HPDE6-E6E7 (cell line): ENCODE results near the gene KLHDC8A.
A peak's percentile ranks its signal among the peaks of the same experiment; 100 is the strongest.
"Not testable (repeated sequence)": the region's sequence is repeated elsewhere in the genome, so short reads cannot be mapped to it uniquely, and the experiment has no call there.

Experiments
- DNase-seq: peaks from one replicate; pipeline ENCODE4 v3.0.0; 2011; ENCODE audit warnings: missing footprints; ENCODE audit errors: extremely low spot score

The KLHDC8A gene

GRCh38 chr1:205371871-205372660 is 15.3 kb upstream of the KLHDC8A start:
- no peak for DNase-seq

DNA sequence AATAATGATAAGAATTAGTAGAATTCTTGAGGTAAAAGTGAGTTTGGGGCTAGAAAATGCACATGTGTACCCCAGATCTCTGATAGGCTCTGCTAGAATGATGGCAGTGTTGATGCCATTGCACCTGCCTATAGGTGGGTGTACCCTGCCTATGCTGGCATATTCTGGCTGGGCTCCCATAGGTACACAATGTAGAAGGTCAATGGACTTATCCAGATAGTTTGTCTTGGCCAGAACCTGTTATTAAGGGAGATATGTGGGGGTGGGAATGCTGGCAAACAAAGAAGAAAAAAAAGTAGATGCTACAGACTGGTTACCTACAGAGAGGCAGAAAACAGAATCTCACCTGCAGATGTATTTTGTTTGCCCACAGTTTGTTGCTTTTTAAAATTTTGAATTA is 14.1 kb upstream of the KLHDC8A start:
- no peak for DNase-seq

- DNase-seq = no peak
These were observed 13.0 kb upstream of the KLHDC8A start for GRCh38 chr1:205369701-205370123.

DNA sequence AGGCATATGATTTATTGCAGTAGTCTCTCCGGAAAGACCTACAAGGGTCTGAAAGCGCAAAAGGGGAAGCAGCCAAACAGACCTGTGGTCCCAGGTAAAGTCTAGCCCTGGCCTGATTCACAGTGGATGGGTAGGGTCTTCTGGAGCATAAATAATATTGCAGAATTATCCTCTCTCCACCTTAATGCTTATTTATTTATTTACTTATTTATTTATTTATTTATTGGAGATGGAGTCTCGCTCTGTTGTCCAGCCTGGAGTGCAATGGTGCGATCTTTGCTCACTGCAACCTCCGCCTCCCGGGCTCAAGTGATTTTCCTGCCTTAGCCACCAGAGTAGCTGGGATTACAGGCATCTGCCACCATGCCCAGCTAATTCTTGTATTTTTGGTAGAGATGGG is 11.8 kb upstream of the KLHDC8A start:
- no peak for DNase-seq

DNA sequence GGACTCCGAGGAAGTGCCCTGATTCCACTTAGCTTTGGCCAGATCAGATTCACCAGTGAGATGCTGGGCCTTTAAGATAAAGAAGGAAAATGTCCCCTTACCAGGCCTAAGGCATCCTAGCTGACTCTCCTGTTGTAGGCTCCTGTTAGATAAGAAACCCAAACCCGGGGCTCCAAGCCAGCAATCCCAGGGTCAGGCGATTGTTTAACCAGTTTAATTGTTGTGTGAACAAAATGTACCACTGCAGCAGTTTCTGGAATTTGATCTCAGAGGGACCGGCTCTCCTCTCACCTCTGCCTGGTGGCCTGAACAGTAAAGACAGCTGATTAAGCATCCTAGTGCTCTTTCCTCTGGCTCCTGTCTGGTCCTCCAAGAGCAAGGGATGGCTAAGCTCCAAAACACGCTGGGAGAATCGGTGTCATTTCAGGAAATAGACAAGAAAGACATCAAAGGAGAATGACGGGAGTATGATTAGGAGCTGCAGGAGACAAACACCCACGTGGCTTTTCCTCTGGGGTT is 9.3 kb upstream of the KLHDC8A start:
- DNase-seq = no peak

- DNase-seq = not testable (repeated sequence)
These were observed 8.4 kb upstream of the KLHDC8A start for GRCh38 chr1:205365086-205365485.

DNA sequence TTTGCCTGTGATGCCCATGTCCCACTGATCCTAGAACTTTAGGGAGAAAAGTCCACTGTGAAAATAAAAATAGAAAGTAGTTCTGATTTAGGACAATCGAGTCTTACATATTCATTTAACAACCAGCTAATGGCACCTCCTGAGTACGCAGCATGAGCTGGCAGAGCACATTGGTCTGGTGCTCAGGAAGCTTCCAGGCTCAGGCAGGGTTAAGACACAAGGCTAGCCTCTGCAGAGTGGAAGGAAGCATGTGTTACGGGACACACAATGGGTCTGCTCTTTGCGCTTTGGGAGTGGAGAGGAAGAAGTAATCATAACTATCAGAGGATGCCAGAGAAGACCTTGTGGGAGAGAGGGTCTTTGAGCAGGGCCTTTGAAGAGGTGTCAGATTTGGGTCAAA is 4.2 kb upstream of the KLHDC8A start:
- DNase-seq = no peak

DNA sequence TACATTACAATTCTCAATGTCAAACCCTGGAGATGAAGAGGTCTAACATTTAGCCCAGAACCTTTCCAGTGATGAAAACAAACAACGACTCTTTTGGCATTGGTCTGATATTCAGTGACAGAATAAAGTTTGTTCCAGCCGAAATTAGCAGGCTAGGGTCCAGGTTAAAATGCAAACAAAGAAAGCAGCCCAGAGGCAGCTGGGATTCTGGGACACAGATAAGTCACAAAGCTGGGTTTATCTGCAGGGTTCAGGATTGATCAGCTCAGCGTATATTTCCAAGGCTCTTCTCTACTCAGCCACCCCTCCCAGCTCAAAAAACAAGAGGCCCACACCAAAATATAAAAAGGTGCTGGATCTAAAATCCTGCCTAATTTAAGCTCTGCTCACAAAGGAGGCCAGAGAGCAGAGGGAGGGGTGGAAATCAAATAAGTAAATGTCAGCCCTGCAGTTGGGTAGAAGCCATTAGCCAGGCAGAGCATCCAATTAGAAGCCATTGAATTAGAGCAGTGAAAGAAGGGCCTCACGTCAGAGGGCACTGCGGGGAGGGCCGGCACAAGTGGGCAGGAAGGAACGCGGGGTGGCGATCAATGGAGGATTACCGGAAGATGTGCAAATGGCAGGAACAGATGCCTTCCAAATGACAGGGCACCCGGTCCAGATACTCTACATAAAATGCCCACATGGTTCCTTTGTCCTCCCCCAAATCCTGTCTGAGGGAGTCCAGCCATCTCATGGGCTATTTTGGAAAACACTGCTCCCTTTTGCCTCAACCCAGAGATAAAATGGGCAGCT is 3.2 kb upstream of the KLHDC8A start:
- no peak for DNase-seq

DNA sequence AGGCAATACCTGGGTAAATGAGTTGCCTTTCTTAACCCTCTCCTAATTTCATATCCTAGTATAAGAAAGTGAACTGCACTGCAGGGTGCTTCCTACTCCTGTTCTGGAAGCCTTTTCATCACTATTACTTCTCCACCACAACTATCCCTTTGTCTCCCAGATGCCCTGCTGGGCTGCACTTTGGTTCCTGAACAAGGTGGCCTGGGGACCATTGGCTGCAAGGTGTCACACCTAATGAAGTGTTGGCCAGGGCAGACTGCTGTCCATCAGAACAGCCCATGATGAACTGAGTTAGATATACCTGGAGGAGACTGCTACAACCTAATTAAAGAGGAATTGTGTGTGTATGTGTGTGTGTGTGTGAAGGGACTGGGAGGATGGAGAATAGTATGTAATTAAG is 1.9 kb upstream of the KLHDC8A start:
- no peak for DNase-seq

DNA sequence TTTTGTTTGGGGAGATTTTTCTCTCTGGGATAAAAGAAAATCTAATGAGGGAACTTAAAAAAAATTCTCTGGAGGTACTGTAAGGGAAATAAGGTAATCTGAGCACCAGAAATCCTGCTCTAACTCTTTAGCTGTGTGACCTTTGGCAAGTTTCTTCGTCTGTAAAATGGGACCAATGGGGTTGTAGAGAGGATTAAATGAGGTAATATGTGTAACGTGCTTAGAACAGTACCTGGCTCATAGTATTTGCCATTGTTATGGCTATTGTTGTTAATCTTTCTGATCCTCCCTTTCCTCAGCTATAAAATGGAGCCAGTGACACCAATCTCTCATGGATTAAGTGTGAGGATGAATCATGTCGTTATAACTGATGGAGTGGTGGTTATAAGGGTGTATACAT is 845 bp upstream of the KLHDC8A start:
- DNase-seq = no peak

GRCh38 chr1:205355075-205355453 is 1.7 kb downstream of the KLHDC8A start:
- no peak for DNase-seq

- DNase-seq = no peak
These were observed 2.3 kb downstream of the KLHDC8A start for GRCh38 chr1:205354259-205355074.

- no peak for DNase-seq
These were observed 3.1 kb downstream of the KLHDC8A start for GRCh38 chr1:205353612-205354011.

DNA sequence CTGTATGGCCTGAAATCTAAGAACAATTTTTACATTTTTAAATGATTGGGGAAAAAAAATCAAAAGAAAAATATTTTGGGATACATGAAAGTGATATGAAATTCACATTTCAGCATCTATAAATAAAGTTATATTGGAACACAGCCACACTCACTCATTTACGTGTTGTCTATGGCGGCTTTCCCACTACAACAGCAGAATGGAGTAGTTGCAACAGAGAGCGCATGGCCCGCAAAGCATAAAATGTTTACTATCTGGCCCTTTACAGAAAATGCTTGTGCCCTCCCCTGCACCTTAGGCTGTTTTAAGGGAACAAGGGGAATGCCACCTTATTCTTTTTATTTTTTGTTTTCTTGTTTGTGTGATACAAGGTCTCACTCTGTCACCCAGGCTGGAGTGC is 3.5 kb downstream of the KLHDC8A start:
- DNase-seq = no peak

GRCh38 chr1:205351984-205352713 is 4.6 kb downstream of the KLHDC8A start:
- DNase-seq = peak; percentile 47

GRCh38 chr1:205350691-205351141 is 6.0 kb downstream of the KLHDC8A start:
- no peak for DNase-seq

DNA sequence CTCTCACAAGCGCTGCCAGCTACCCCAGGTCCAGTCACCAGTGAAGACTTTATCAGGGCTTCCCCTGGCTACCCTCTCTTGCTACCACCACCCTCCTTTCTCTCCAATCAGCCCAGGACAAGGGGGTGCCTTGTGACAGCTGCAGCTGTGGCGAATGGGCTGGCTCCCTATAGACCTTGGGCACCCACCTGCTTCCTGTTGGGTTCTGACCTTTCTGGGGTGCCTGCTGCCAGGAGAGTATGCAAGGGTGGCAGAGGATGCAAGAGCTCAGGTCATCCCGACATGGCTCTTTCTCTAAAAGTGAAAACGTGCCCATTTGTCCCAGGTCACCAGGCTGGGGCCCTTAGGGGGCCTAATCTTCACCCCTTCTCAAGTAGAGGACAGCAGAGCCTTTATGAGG is 6.6 kb downstream of the KLHDC8A start:
- DNase-seq = no peak

- DNase-seq = no peak
These were observed 7.9 kb downstream of the KLHDC8A start for GRCh38 chr1:205348554-205349487.

GRCh38 chr1:205346956-205347574 is 9.7 kb downstream of the KLHDC8A start:
- DNase-seq = peak; percentile 37

DNA sequence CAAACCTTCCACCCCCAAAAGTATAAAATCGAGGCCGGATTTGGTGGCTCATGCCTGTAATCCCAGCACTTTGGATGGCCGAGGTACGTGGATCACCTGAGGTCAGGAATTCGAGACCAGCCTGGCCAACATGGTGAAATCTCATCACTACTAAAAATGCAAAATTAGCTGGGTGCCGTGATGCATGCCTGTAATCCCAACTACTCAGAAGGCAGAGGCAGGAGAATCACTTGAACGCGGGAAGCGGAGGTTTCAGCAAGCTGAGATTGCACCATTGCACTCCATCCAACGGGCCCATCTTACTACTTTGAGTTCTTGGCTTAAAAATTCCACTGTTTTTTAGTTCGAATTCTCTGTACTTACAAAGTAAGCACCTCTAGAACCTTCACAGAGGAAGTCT is 11.0 kb downstream of the KLHDC8A start:
- no peak for DNase-seq
